GM03348 (cell line): ENCODE measurements around the gene FAM9C.
"Not testable (repeated sequence)": the region's sequence is repeated elsewhere in the genome, so short reads cannot be mapped to it uniquely, and the experiment has no call there.

Source experiments
- DNase-seq: peaks from one replicate; pipeline ENCODE4 v3.0.0; 2012; ENCODE audit warnings: low spot score

The FAM9C gene

GRCh38 chrX:13044441-13044840 is at the start of gene FAM9C:
Gene FAM9C (minus strand): TSS chrX:13044620. CDS start chrX:13043789, 831 bp downstream.
- no peak for DNase-seq

GRCh38 chrX:13093529-13094140 is 49.2 kb upstream of the FAM9C start:
- DNase-seq, result no peak

GRCh38 chrX:13092455-13092941 is 48.1 kb upstream of the FAM9C start:
- no peak for DNase-seq

- no peak for DNase-seq
Measured at GRCh38 chrX:13091111-13091765, 46.8 kb upstream of the FAM9C start.

- no peak for DNase-seq
Measured at GRCh38 chrX:13090339-13091110, 46.1 kb upstream of the FAM9C start.

GRCh38 chrX:13090027-13090338 is 45.6 kb upstream of the FAM9C start:
- DNase-seq, result no peak

GRCh38 chrX:13088156-13088487 is 43.7 kb upstream of the FAM9C start:
- DNase-seq, result no peak

- no peak for DNase-seq
Measured at GRCh38 chrX:13087322-13088155, 43.1 kb upstream of the FAM9C start.

- DNase-seq, result not testable (repeated sequence)
Measured at GRCh38 chrX:13086793-13087321, 42.4 kb upstream of the FAM9C start.

GRCh38 chrX:13086076-13086475 is 41.7 kb upstream of the FAM9C start:
- DNase-seq, result no peak

- no peak for DNase-seq
Measured at GRCh38 chrX:13085526-13085925, 41.1 kb upstream of the FAM9C start.

- DNase-seq, result no peak
Measured at GRCh38 chrX:13084611-13085010, 40.2 kb upstream of the FAM9C start.

GRCh38 chrX:13083755-13084326 is 39.4 kb upstream of the FAM9C start:
- DNase-seq, result not testable (repeated sequence)

- no peak for DNase-seq
Measured at GRCh38 chrX:13082206-13083065, 38.0 kb upstream of the FAM9C start.

GRCh38 chrX:13081395-13082205 is 37.2 kb upstream of the FAM9C start:
- DNase-seq, result no peak

GRCh38 chrX:13080128-13080795 is 35.8 kb upstream of the FAM9C start:
- no peak for DNase-seq

GRCh38 chrX:13078739-13079444 is 34.5 kb upstream of the FAM9C start:
- DNase-seq, result peak; percentile 57

GRCh38 chrX:13077168-13077567 is 32.7 kb upstream of the FAM9C start:
- DNase-seq, result peak; percentile 9
